Fibroblast of lung (primary cell): ENCODE results near the gene CYTH4. TPM values are rescaled to one million over a fixed set of nuclear protein-coding genes. Genes with fewer than 3 reads are reported as not detected.

ENCODE experiments used
- DNase-seq, 2 donors: peaks; one replicate each; pipeline versions ENCODE4 v3.0.0 to v3.0.0-alpha.2; 2010; ENCODE audit warnings: low read depth in 2 of 2
- H2AFZ ChIP-seq: 2 replicates; pipeline ENCODE4 v1.5.1; 2012; ENCODE audit warnings: low read length, control low read depth, inconsistent platforms
- H3K27ac ChIP-seq: 2 replicates; pipeline ENCODE4 v1.5.1; 2011; ENCODE audit warnings: low read length, control low read depth; ENCODE audit not compliant: insufficient read depth
- H3K27me3 ChIP-seq: 2 replicates; pipeline ENCODE4 v1.5.1; 2011; ENCODE audit warnings: mild to moderate bottlenecking, low read length; ENCODE audit not compliant: control insufficient read depth, insufficient read depth
- H3K36me3 ChIP-seq: 2 replicates; pipeline ENCODE4 v1.5.1; 2011; ENCODE audit warnings: low read length; ENCODE audit not compliant: control insufficient read depth, insufficient read depth
- H3K4me1 ChIP-seq: 2 replicates; pipeline ENCODE4 v1.5.1; 2011; ENCODE audit warnings: low read length; ENCODE audit not compliant: control insufficient read depth, insufficient read depth; ENCODE audit errors: extremely low read depth
- H3K4me2 ChIP-seq: 2 replicates; pipeline ENCODE4 v1.5.1; 2011; ENCODE audit warnings: low read length, control low read depth; ENCODE audit not compliant: insufficient read depth; ENCODE audit errors: extremely low read depth
- H3K4me3 ChIP-seq, 4 experiments: fragments of 200-600 bp in 1 of 4; sonication (generic) in 1 of 4; replicated peaks in 1 of 4; 2 replicates each; pipeline ENCODE4 v1.5.1; 2011 to 2016; ENCODE audit warnings: low read length in 4 of 4, low read depth in 3 of 4, mild to moderate bottlenecking in 3 of 4, control low read depth in 2 of 4, inconsistent platforms in 1 of 4, mixed read lengths in 1 of 4; ENCODE audit not compliant: insufficient read depth in 1 of 4; ENCODE audit errors: control extremely low read depth in 1 of 4
- H3K79me2 ChIP-seq: 2 replicates; pipeline ENCODE4 v1.5.1; 2012; ENCODE audit warnings: mild to moderate bottlenecking, low read length, inconsistent platforms; ENCODE audit not compliant: control insufficient read depth, insufficient read depth
- H3K9ac ChIP-seq: 2 replicates; pipeline ENCODE4 v1.5.1; 2011; ENCODE audit warnings: mild to moderate bottlenecking, low read length, control low read depth; ENCODE audit not compliant: insufficient read depth
- H3K9me3 ChIP-seq: 2 replicates; pipeline ENCODE4 v1.5.1; 2012; ENCODE audit warnings: low read depth, low read length; ENCODE audit not compliant: control insufficient read depth, insufficient read depth
- H4K20me1 ChIP-seq: 2 replicates; pipeline ENCODE4 v1.5.1; 2011; ENCODE audit warnings: low read length; ENCODE audit not compliant: control insufficient read depth, insufficient read depth; ENCODE audit errors: extremely low read depth
- CTCF ChIP-seq, 2 donors: IDR thresholded peaks in 1 of 2; conservative IDR thresholded peaks in 1 of 2; 1 replicate in 1 of 2; 2 replicates in 1 of 2; pipeline ENCODE4 v1.5.1; 2011 to 2012; ENCODE audit warnings: low read length in 2 of 2, control low read depth in 1 of 2, inconsistent platforms in 1 of 2, low read depth in 1 of 2, mild to moderate bottlenecking in 1 of 2
- EZH2 ChIP-seq: IDR thresholded peaks from 2 replicates; pipeline ENCODE4 v1.5.1; 2012; ENCODE audit warnings: low read length, control low read depth, mild to moderate bottlenecking; ENCODE audit errors: missing control alignments
- polyA plus RNA-seq, 2 donors: library from polyadenylated mRNA; depleted of rRNA in 1 of 2; stranded (reverse) in 1 of 2; unstranded in 1 of 2; fragments of >200 nt; gene quantifications; 2 replicates each; pipeline ENCODE4 v1.2.1, GENCODE V29; 2011 to 2012; ENCODE audit warnings: missing spikeins in 1 of 2
- total RNA-seq: library from RNA; depleted of rRNA; stranded (reverse); fragments of >200 nt; gene quantifications from 2 replicates; pipeline ENCODE4 v1.2.1, GENCODE V29; 2014

CYTH4 gene
- total and polyA plus RNA-seq, 2 donors (not counting 1 experiment from before 2014, with no cell fraction given) = under 0.01 TPM; not detected in 1

DNA sequence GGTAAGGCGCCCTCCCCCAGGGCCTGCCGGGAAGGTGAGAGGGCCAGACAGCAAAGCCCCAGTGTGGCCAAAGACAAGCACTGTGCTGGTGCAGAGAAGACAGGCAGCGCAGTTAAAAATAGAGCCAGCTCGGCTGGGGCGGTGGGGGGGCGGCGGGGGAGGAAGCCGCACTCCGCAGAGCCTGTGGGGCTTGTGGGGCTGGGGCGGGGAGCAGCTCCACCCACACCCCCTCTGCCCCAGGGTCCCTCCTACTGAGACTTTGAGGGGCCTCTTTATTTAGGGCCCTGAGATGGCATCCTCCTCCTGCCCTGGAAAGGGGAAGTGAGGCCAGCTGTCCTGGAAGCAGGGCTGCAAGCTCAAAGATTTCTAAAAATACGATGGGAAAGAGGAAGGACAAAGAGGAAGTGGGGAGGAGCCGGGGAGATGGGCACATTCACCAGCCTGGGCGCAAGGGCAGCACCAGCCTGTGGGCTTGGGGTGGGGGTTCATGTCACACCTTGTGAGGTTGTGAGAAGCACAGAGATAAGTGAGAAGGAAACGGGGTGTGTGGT is 2.6 kb downstream of the CYTH4 start:
- H3K79me2 ChIP-seq = no peaks in the 10 kb centered on the region
- no peak overlapping the region for H3K9ac ChIP-seq
- no peak overlapping the region for H2AFZ ChIP-seq
- peaks cover 4% of the 10 kb centered on the region for H3K27me3 ChIP-seq
- no peak overlapping the region for H3K4me2 ChIP-seq
- H3K4me3 ChIP-seq = no peak overlapping the region
- no peak for TF ChIP-seq CTCF (conservative IDR thresholded peaks at IDR 0.05 in 1 of 2, IDR thresholded peaks at IDR 0.05 in 1 of 2; ENCODE audit: low read depth in 1 of 2, low read length in 2 of 2)
- no peak for TF ChIP-seq EZH2
- no peak overlapping the region for H3K27ac ChIP-seq
- H3K36me3 ChIP-seq = no peaks in the 10 kb centered on the region
- no peaks in the 10 kb centered on the region for H4K20me1 ChIP-seq
- no peak for DNase-seq
- no peaks in the 10 kb centered on the region for H3K4me1 ChIP-seq
- H3K9me3 ChIP-seq = no peaks in the 10 kb centered on the region

- H4K20me1 ChIP-seq = no peaks in the 10 kb centered on the region
- no peak for DNase-seq
Observed at GRCh38 chr22:37285937-37286336, 3.6 kb downstream of the CYTH4 start.

GRCh38 chr22:37287550-37287951 is 5.2 kb downstream of the CYTH4 start:
- no peaks in the 10 kb centered on the region for H3K4me1 ChIP-seq
- no peaks in the 10 kb centered on the region for H3K79me2 ChIP-seq
- no peak overlapping the region for H3K4me2 ChIP-seq
- TF ChIP-seq CTCF (conservative IDR thresholded peaks at IDR 0.05 in 1 of 2, IDR thresholded peaks at IDR 0.05 in 1 of 2; ENCODE audit: low read depth in 1 of 2, low read length in 2 of 2) (no peak), EZH2 (no peak)
- H3K9ac ChIP-seq = no peak overlapping the region
- no peak for DNase-seq
- no peaks in the 10 kb centered on the region for H4K20me1 ChIP-seq
- H2AFZ ChIP-seq = no peak overlapping the region
- H3K27ac ChIP-seq = no peak overlapping the region
- H3K9me3 ChIP-seq = no peaks in the 10 kb centered on the region
- H3K36me3 ChIP-seq = no peaks in the 10 kb centered on the region
- H3K4me3 ChIP-seq = no peak overlapping the region
- H3K27me3 ChIP-seq = peaks cover 4% of the 10 kb centered on the region

More at GRCh38 chr22:37285937-37286336, 3.6 kb downstream of the CYTH4 start:
- Histone ChIP-seq H3K9ac (no peak overlapping the region), H3K4me3 (no peak overlapping the region), H3K27me3 (peaks cover 4% of the 10 kb centered on the region), H3K9me3 (no peaks in the 10 kb centered on the region), H3K79me2 (no peaks in the 10 kb centered on the region), H2AFZ (no peak overlapping the region), H3K4me2 (no peak overlapping the region), H3K36me3 (no peaks in the 10 kb centered on the region), H3K4me1 (no peaks in the 10 kb centered on the region), H3K27ac (no peak overlapping the region)
- TF ChIP-seq EZH2 (no peak), CTCF (conservative IDR thresholded peaks at IDR 0.05 in 1 of 2, IDR thresholded peaks at IDR 0.05 in 1 of 2; ENCODE audit: low read depth in 1 of 2, low read length in 2 of 2) (no peak)
